Measurements from ENCODE around the gene AAR2. TPM values are rescaled to one million over a fixed set of nuclear protein-coding genes. Genes with fewer than 3 reads are reported as not detected.

The AAR2 gene
- polyA plus RNA-seq, 1 donor from 2014 or later = 28.1 TPM

GRCh38 chr20:36230019-36230418 lies 6.3 kb upstream of the AAR2 start:
- H3K9ac ChIP-seq (ENCODE audit: low read length) = no peak overlapping the region
- no peaks in the 10 kb centered on the region for H3F3A ChIP-seq (ENCODE audit: insufficient read depth, low read length, poor library complexity, severe bottlenecking)
- no peak overlapping the region for H3K27ac ChIP-seq (ENCODE audit: low read length)
- H3K36me3 ChIP-seq (ENCODE audit: insufficient read depth, low read length) = no peaks in the 10 kb centered on the region
- H3K9me3 ChIP-seq (ENCODE audit: low read length) = no peaks in the 10 kb centered on the region
- no peaks in the 10 kb centered on the region for H4K20me1 ChIP-seq (ENCODE audit: insufficient read depth)
- TF ChIP-seq EZH2 (IDR thresholded peaks at IDR 0.05; ENCODE audit: borderline replicate concordance, insufficient read depth, low read length, poor library complexity, severe bottlenecking) (no peak), MXI1 (conservative IDR thresholded peaks at IDR 0.05; ENCODE audit: poor library complexity, severe bottlenecking) (no peak), CTCF (IDR thresholded peaks at IDR 0.05; ENCODE audit: poor library complexity, severe bottlenecking) (no peak), EP300 (conservative IDR thresholded peaks at IDR 0.05; ENCODE audit: poor library complexity, severe bottlenecking) (no peak), RAD21 (conservative IDR thresholded peaks at IDR 0.05) (no peak), TAF1 (IDR thresholded peaks at IDR 0.05; ENCODE audit: low read depth) (no peak), REST (IDR thresholded peaks at IDR 0.05; ENCODE audit: borderline replicate concordance) (no peak), POLR2AphosphoS5 (IDR thresholded peaks at IDR 0.05) (no peak), SMC3 (conservative IDR thresholded peaks at IDR 0.05; ENCODE audit: poor library complexity) (no peak)
- H3K27me3 ChIP-seq (ENCODE audit: insufficient read depth, low read depth, low read length) = no peaks in the 10 kb centered on the region
- H2AFZ ChIP-seq (ENCODE audit: low read depth, low read length) = no peak overlapping the region
- no peaks in the 10 kb centered on the region for H3K9me2 ChIP-seq (ENCODE audit: insufficient read depth, low read length)
- H3K79me2 ChIP-seq (replicated peaks; ENCODE audit: insufficient read depth, low read length) = no peaks in the 10 kb centered on the region
- H3K4me2 ChIP-seq (ENCODE audit: low read length) = no peak overlapping the region
- H3K4me3 ChIP-seq (ENCODE audit: low read length) = no peak overlapping the region

GRCh38 chr20:36231331-36231730 lies 4.9 kb upstream of the AAR2 start:
- Histone ChIP-seq H4K20me1 (ENCODE audit: insufficient read depth) (no peaks in the 10 kb centered on the region), H3K27me3 (ENCODE audit: insufficient read depth, low read depth, low read length) (no peaks in the 10 kb centered on the region), H3F3A (ENCODE audit: insufficient read depth, low read length, poor library complexity, severe bottlenecking) (no peaks in the 10 kb centered on the region), H3K27ac (ENCODE audit: low read length) (no peak overlapping the region), H3K36me3 (ENCODE audit: insufficient read depth, low read length) (no peaks in the 10 kb centered on the region), H3K4me3 (ENCODE audit: low read length) (no peak overlapping the region), H3K9me2 (ENCODE audit: insufficient read depth, low read length) (no peaks in the 10 kb centered on the region), H3K9me3 (ENCODE audit: low read length) (no peaks in the 10 kb centered on the region), H2AFZ (ENCODE audit: low read depth, low read length) (no peak overlapping the region), H3K9ac (ENCODE audit: low read length) (no peak overlapping the region), H3K79me2 (replicated peaks; ENCODE audit: insufficient read depth, low read length) (peaks cover under 1% of the 10 kb centered on the region), H3K4me2 (ENCODE audit: low read length) (no peak overlapping the region)
- TF ChIP-seq CTCF (IDR thresholded peaks at IDR 0.05; ENCODE audit: poor library complexity, severe bottlenecking) = no peak
- no peak for TF ChIP-seq EZH2 (IDR thresholded peaks at IDR 0.05; ENCODE audit: borderline replicate concordance, insufficient read depth, low read length, poor library complexity, severe bottlenecking)
- no peak for TF ChIP-seq POLR2AphosphoS5 (IDR thresholded peaks at IDR 0.05)
- TF ChIP-seq REST (IDR thresholded peaks at IDR 0.05; ENCODE audit: borderline replicate concordance) = no peak
- TF ChIP-seq MXI1 (conservative IDR thresholded peaks at IDR 0.05; ENCODE audit: poor library complexity, severe bottlenecking) = no peak
- TF ChIP-seq TAF1 (IDR thresholded peaks at IDR 0.05; ENCODE audit: low read depth) = no peak
- no peak for TF ChIP-seq EP300 (conservative IDR thresholded peaks at IDR 0.05; ENCODE audit: poor library complexity, severe bottlenecking)
- no peak for TF ChIP-seq RAD21 (conservative IDR thresholded peaks at IDR 0.05)
- TF ChIP-seq SMC3 (conservative IDR thresholded peaks at IDR 0.05; ENCODE audit: poor library complexity) = no peak

Measured in neural cell (in vitro differentiated cells).